Measurements from ENCODE around the gene FANCB. TPM values are rescaled to one million over a fixed set of nuclear protein-coding genes. Genes with fewer than 3 reads are reported as not detected.

Gene FANCB
- total and polyA plus RNA-seq, 2 donors (not counting 3 experiments of a cell fraction or from before 2014, with no cell fraction given) = 1.3 to 6.6 TPM

GRCh38 chrX:14915596-14915995 lies 42.7 kb upstream of the FANCB start:
- H3K27me3 ChIP-seq (ENCODE audit: control insufficient read depth in 2 of 2, insufficient read depth in 2 of 2, low read length in 2 of 2) = no peaks in the 10 kb centered on the region
- H3K4me1 ChIP-seq (ENCODE audit: control insufficient read depth, extremely low read depth, insufficient read depth, low read length) = peaks cover 6% of the 10 kb centered on the region
- H3K4me2 ChIP-seq (ENCODE audit: insufficient read depth, low read length) = no peak overlapping the region
- H2AFZ ChIP-seq (ENCODE audit: low read depth, low read length) = no peak overlapping the region
- ChIA-PET POLR2A (no interaction called here), CTCF (no interaction called here)
- no peaks in the 10 kb centered on the region for H3K9me3 ChIP-seq (replicated peaks; ENCODE audit: control insufficient read depth, insufficient read depth, low read length)
- no TSS peak for BruUV-seq (replicated peaks)
- peaks cover 3% of the 10 kb centered on the region in 2 experiments for H3K36me3 ChIP-seq (ENCODE audit: control insufficient read depth in 2 of 2, extremely low read depth in 1 of 2, insufficient read depth in 2 of 2, low read length in 2 of 2)
- dilution Hi-C loops (cut with MboI; ENCODE audit: extremely low pct_ligation_motif_present, low sequenced_read_pairs) (no loop called here), intact Hi-C loops (cut with micrococcal nuclease) (no loop called here)
- no peaks in the 10 kb centered on the region for H4K20me1 ChIP-seq (replicated peaks; ENCODE audit: control insufficient read depth, extremely low read depth, insufficient read depth, low read length)
- FAIRE-seq = no peak
- TF ChIP-seq POLR2AphosphoS5 (IDR thresholded peaks at IDR 0.05; ENCODE audit: insufficient read depth, low read depth, low read length) (no peak), MYC (IDR thresholded peaks at IDR 0.05; ENCODE audit: low read depth, low read length) (no peak), GATA2 (IDR thresholded peaks at IDR 0.05; ENCODE audit: insufficient read depth, insufficient read length, low read depth, low read length) (no peak), MAX (IDR thresholded peaks at IDR 0.05; ENCODE audit: insufficient read depth, insufficient read length) (no peak), JUN (IDR thresholded peaks at IDR 0.05; ENCODE audit: borderline replicate concordance, insufficient read depth, insufficient read length, low read depth) (no peak), FOS (IDR thresholded peaks at IDR 0.05; ENCODE audit: borderline replicate concordance, insufficient read depth, low read length) (no peak)
- no peaks in the 10 kb centered on the region for H3K79me2 ChIP-seq (ENCODE audit: control insufficient read depth, insufficient read depth, low read length)
- DNase-seq (ENCODE audit: low read depth, low spot score) = no peak
- no peaks in the 10 kb centered on the region for H3K9me1 ChIP-seq (replicated peaks; ENCODE audit: control insufficient read depth, extremely low read depth, insufficient read depth, low read length)
- no peak overlapping the region for H3K27ac ChIP-seq (ENCODE audit: insufficient read depth, low read depth, low read length)
- H3K9ac ChIP-seq (replicated peaks; ENCODE audit: extremely low read depth, insufficient read depth, low read length) = no peak overlapping the region
- H3K4me3 ChIP-seq (replicated peaks in 1 of 3; ENCODE audit: insufficient read depth in 1 of 3, low read depth in 1 of 3, low read length in 3 of 3) = no peak overlapping the region

- no peak for TF ChIP-seq GATA2 (IDR thresholded peaks at IDR 0.05; ENCODE audit: insufficient read depth, insufficient read length, low read depth, low read length)
- no peaks in the 10 kb centered on the region for H3K9me3 ChIP-seq (replicated peaks; ENCODE audit: control insufficient read depth, insufficient read depth, low read length)
- peaks cover 0 to 3% of the 10 kb centered on the region in 2 experiments for H3K36me3 ChIP-seq (ENCODE audit: control insufficient read depth in 2 of 2, extremely low read depth in 1 of 2, insufficient read depth in 2 of 2, low read length in 2 of 2)
- intact Hi-C loops (cut with micrococcal nuclease) (no loop called here), dilution Hi-C loops (cut with MboI; ENCODE audit: extremely low pct_ligation_motif_present, low sequenced_read_pairs) (no loop called here)
- no TSS peak for BruUV-seq (replicated peaks)
- H3K4me3 ChIP-seq (replicated peaks in 1 of 3; ENCODE audit: insufficient read depth in 1 of 3, low read depth in 1 of 3, low read length in 3 of 3) = no peak overlapping the region
- H3K27ac ChIP-seq (ENCODE audit: insufficient read depth, low read depth, low read length) = no peak overlapping the region
- no peak overlapping the region for H3K4me2 ChIP-seq (ENCODE audit: insufficient read depth, low read length)
- H3K79me2 ChIP-seq (ENCODE audit: control insufficient read depth, insufficient read depth, low read length) = no peaks in the 10 kb centered on the region
- no peaks in the 10 kb centered on the region for H4K20me1 ChIP-seq (replicated peaks; ENCODE audit: control insufficient read depth, extremely low read depth, insufficient read depth, low read length)
- H3K9me1 ChIP-seq (replicated peaks; ENCODE audit: control insufficient read depth, extremely low read depth, insufficient read depth, low read length) = no peaks in the 10 kb centered on the region
- CTCF ChIA-PET = interaction anchor here (1.4 kb wide), 1 partner anchor 13 kb away, joined by 5 read pairs; no protein-coding TSS in a partner anchor
- H2AFZ ChIP-seq (ENCODE audit: low read depth, low read length) = no peak overlapping the region
- peaks cover 6% of the 10 kb centered on the region for H3K4me1 ChIP-seq (ENCODE audit: control insufficient read depth, extremely low read depth, insufficient read depth, low read length)
- DNase-seq (ENCODE audit: low read depth, low spot score) (no peak), FAIRE-seq (peak; percentile 37)
- no peak overlapping the region for H3K9ac ChIP-seq (replicated peaks; ENCODE audit: extremely low read depth, insufficient read depth, low read length)
- no peaks in the 10 kb centered on the region for H3K27me3 ChIP-seq (ENCODE audit: control insufficient read depth in 2 of 2, insufficient read depth in 2 of 2, low read length in 2 of 2)
- POLR2A ChIA-PET = no interaction called here
These were observed 40.4 kb upstream of the FANCB start for GRCh38 chrX:14913241-14913640.
